SK-N-MC (cell line): Measurements from ENCODE around the gene RICTOR.

ENCODE experiments used
- DNase-seq: peaks from one replicate; pipeline ENCODE4 v3.0.0-alpha.2; 2011; ENCODE audit warnings: low read depth, low spot score
- H3K27ac ChIP-seq: fragments of 200-600 bp; sonication (generic); 2 replicates; pipeline ENCODE4 v1.5.1; 2016; ENCODE audit warnings: mixed run types
- H3K36me3 ChIP-seq: fragments of 200-600 bp; sonication (generic); 2 replicates; pipeline ENCODE4 v1.6.1; 2017; ENCODE audit warnings: antibody characterized with exemption, low read length, mixed read lengths; ENCODE audit not compliant: insufficient read depth
- H3K4me3 ChIP-seq: fragments of 200-600 bp; sonication (generic); 2 replicates; pipeline ENCODE4 v1.5.1; 2016
- H3K9ac ChIP-seq: fragments of 200-600 bp; sonication (generic); 2 replicates; pipeline ENCODE4 v1.8.0; 2017; ENCODE audit warnings: mixed run types, mixed read lengths; ENCODE audit not compliant: insufficient read length
- H3K9me3 ChIP-seq: fragments of 200-600 bp; sonication (generic); 2 replicates; pipeline ENCODE4 v1.6.1; 2017; ENCODE audit warnings: low read depth, mild to moderate bottlenecking, antibody characterized with exemption, low read length, moderate library complexity, mixed read lengths
- EZH2 ChIP-seq: fragments of 200-600 bp; sonication (generic); IDR thresholded peaks from one replicate; pipeline ENCODE4 v1.6.1; 2017; ENCODE audit warnings: antibody characterized with exemption
- FOXP2 ChIP-seq: optimal IDR thresholded peaks from 2 replicates; pipeline ENCODE3; 2011; ENCODE audit warnings: mild to moderate bottlenecking, moderate library complexity; ENCODE audit not compliant: insufficient read depth; ENCODE audit errors: extremely low read length, control extremely low read depth
- POLR2AphosphoS5 ChIP-seq: IDR thresholded peaks from 2 replicates; pipeline ENCODE4 v1.6.1; 2012; ENCODE audit warnings: mild to moderate bottlenecking, low read depth, low read length, borderline replicate concordance

RICTOR gene

DNA sequence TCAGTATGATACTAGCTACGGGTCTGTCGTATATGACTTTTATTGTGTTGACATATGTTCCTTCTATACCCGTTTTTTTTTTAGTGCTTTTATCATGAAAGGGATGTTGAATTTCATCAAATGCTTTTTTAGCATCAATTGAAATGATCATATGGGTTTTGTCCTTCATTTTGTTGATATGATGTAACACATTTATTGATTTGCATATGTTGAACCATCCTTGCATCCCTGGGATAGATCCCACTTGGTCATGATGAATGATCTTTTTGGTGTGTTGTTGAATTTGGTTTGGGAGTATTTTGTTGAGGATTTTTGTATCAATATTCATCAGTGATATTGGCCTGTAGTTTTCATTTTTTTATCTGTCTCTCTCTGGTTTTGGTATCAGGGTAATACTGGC lies 177.4 kb downstream of the RICTOR start:
- Histone ChIP-seq H3K9me3 (peaks cover 11% of the 10 kb centered on the region), H3K27ac (no peak overlapping the region), H3K4me3 (no peak overlapping the region), H3K9ac (no peak overlapping the region), H3K36me3 (peaks cover 6% of the 10 kb centered on the region; the same call in 1 of the 2 replicates)
- no peak for DNase-seq
- TF ChIP-seq POLR2AphosphoS5 (no peak), EZH2 (no peak), FOXP2 (no peak)

DNA sequence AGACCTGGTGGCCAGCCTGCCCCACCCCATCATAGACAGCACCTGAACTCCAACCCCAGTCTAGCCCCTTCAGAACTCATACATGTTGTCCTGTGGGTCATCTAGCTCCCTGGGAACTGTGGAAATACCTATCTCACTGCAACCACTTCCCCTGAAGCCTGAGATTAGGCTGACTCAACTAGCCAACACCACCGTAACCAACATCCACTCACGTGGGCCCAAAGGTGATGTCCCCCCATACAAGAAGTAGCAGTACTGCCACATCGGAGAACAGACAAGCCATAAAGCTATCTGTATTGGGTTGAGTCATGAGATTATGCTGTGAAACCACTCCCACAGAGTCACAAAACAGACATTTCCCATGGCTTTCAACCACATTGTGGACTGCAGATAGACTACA lies 181.8 kb downstream of the RICTOR start:
- Histone ChIP-seq H3K36me3 (no peaks in the 10 kb centered on the region; the same call in 1 of the 2 replicates), H3K4me3 (no peak overlapping the region), H3K27ac (no peak overlapping the region), H3K9me3 (peaks cover 11% of the 10 kb centered on the region), H3K9ac (no peak overlapping the region)
- TF ChIP-seq EZH2, result no peak
- TF ChIP-seq FOXP2, result no peak
- no peak for TF ChIP-seq POLR2AphosphoS5
- no peak for DNase-seq

DNA sequence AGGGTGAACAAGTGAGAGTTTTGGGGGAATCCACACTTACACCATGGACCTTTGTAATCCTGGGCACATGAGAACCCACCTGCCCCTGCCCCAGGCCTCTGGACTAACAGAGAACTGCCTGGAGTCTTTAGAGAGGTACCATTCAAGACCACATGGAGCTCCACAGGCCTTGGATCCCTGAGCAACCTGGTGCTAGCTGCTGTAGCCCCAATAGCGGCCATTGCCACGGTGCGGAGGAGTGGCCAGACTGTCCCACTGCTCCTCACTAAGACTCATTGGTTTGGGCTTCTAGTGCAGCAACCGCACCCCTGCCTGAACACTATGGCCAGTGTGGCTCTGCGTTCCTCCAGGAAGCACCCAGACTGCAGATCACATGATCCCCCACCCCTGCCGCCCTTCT lies 182.6 kb downstream of the RICTOR start:
- no peak overlapping the region for H3K27ac ChIP-seq
- H3K4me3 ChIP-seq, result no peak overlapping the region
- TF ChIP-seq FOXP2 (no peak), POLR2AphosphoS5 (no peak), EZH2 (no peak)
- H3K36me3 ChIP-seq, result no peaks in the 10 kb centered on the region; the same call in 1 of the 2 replicates
- H3K9ac ChIP-seq, result no peak overlapping the region
- no peak for DNase-seq
- H3K9me3 ChIP-seq, result peaks cover 11% of the 10 kb centered on the region

DNA sequence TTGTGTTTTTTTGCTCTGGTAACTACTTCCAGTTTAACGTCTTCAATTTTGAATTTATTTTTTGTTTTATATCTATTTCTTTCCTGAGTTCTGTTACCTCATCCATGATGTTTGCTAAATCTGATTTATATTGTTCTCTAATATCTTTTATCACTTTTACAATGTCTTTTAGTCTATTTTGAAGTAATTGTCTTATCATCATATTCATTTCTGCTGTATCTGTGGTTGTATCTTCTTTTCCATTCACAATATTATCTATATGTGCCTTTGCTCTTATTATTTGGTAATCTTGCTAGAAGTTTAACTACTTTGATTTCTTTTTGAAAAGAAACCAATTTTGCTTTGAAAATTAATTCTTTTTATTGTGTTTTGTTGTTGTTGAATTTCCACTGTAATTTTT lies 184.8 kb downstream of the RICTOR start:
- DNase-seq, result no peak
- no peak overlapping the region for H3K27ac ChIP-seq
- no peak overlapping the region for H3K9ac ChIP-seq
- TF ChIP-seq EZH2 (no peak), FOXP2 (no peak), POLR2AphosphoS5 (no peak)
- peaks cover 5% of the 10 kb centered on the region; the same call in 1 of the 2 replicates for H3K9me3 ChIP-seq
- no peak overlapping the region for H3K4me3 ChIP-seq
- peaks cover 18% of the 10 kb centered on the region for H3K36me3 ChIP-seq

DNA sequence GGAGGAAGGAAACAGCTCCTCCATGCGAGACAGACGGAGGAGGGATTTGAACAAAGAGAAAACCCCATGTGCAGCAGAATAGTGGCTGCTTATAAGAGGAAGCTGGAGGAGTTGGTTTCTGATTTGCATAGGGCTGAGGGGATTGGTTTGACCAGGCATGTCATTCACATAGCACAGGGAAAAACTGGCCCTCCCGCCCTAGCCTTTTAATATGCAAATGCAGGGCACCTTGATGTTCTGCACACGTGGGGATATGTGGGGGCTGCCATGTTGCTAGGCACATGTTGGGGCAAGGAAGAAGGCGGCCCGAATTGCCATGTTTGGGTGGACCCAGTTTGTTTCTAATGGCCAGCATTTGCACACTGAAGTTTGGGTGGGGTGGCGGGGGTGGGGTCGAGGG lies 186.2 kb downstream of the RICTOR start:
- DNase-seq, result no peak
- Histone ChIP-seq H3K9me3 (no peaks in the 10 kb centered on the region), H3K9ac (no peak overlapping the region), H3K4me3 (no peak overlapping the region), H3K36me3 (peaks cover 26% of the 10 kb centered on the region), H3K27ac (no peak overlapping the region)
- TF ChIP-seq FOXP2 (no peak), POLR2AphosphoS5 (no peak)
